Suprapubic skin (tissue), 4 donors: ENCODE measurements around the gene FAM187B.

ENCODE experiments used
- CTCF ChIP-seq, 2 donors: fragments of 200-600 bp in 1 of 2; fragments of 450-650 bp in 1 of 2; sonication (generic) in 1 of 2; IDR thresholded peaks; one replicate each; pipeline ENCODE4 v1.5.1; 2016 to 2019; ENCODE audit warnings: antibody characterized with exemption in 2 of 2, mild to moderate bottlenecking in 1 of 2, moderate library complexity in 1 of 2
- EP300 ChIP-seq: sonication (generic); formaldehyde crosslinking; IDR thresholded peaks from one replicate; pipeline ENCODE4 v1.6.1; 2017; ENCODE audit warnings: antibody characterized with exemption
- POLR2A ChIP-seq, 2 donors: fragments of 450-650 bp; IDR thresholded peaks; one replicate each; pipeline ENCODE4 v1.6.1; 2017; ENCODE audit warnings: antibody characterized with exemption in 2 of 2, mild to moderate bottlenecking in 2 of 2, moderate library complexity in 2 of 2
- POLR2AphosphoS5 ChIP-seq, 3 donors: sonication (generic); formaldehyde crosslinking; IDR thresholded peaks; one replicate each; pipeline ENCODE4 v1.6.1; 2017; ENCODE audit warnings: antibody characterized with exemption in 3 of 3

- no peak for TF ChIP-seq CTCF (IDR thresholded peaks at IDR 0.05)
- no peak for TF ChIP-seq POLR2AphosphoS5 (IDR thresholded peaks at IDR 0.05)
- TF ChIP-seq EP300: no peak
- no peak for TF ChIP-seq POLR2A (IDR thresholded peaks at IDR 0.05)
Observed at GRCh38 chr19:35273686-35274259, 45.2 kb upstream of the FAM187B start.
